Central memory CD8-positive, alpha-beta T cell (primary cell): ENCODE measurements around the gene CCDC184.
"Not testable (repeated sequence)": the region's sequence is repeated elsewhere in the genome, so short reads cannot be mapped to it uniquely, and the experiment has no call there.

ENCODE experiments used
- ATAC-seq: fragments of 150-1000 bp; cut with Tn5 transposase; replicated peaks from 2 replicates; pipeline ENCODE4 v1.10.0; 2022; ENCODE audit warnings: mild to moderate bottlenecking, moderate FRiP score, moderate number of reproducible peaks; ENCODE audit not compliant: poor library complexity, severe bottlenecking; ENCODE audit errors: extremely low read depth
- DNase-seq, 2 donors: peaks; one replicate each; pipeline ENCODE4 v3.0.0; 2021; ENCODE audit warnings: low spot score in 2 of 2
- H3K27ac Mint-ChIP-seq: one replicate; pipeline ENCODE4 v1.8.0; 2022; ENCODE audit warnings: low read depth, mild to moderate bottlenecking, moderate library complexity, mixed read lengths
- H3K27me3 Mint-ChIP-seq: one replicate; pipeline ENCODE4 v1.8.0; 2022; ENCODE audit warnings: mixed read lengths
- H3K36me3 Mint-ChIP-seq: one replicate; pipeline ENCODE4 v1.8.0; 2022; ENCODE audit warnings: mild to moderate bottlenecking, moderate library complexity, mixed read lengths; ENCODE audit not compliant: insufficient read depth
- H3K4me1 Mint-ChIP-seq: one replicate; pipeline ENCODE4 v1.8.0; 2022; ENCODE audit warnings: mixed read lengths
- H3K4me3 Mint-ChIP-seq: one replicate; pipeline ENCODE4 v1.8.0; 2022; ENCODE audit warnings: mild to moderate bottlenecking, moderate library complexity, mixed read lengths
- H3K9me3 Mint-ChIP-seq: one replicate; pipeline ENCODE4 v1.8.0; 2022; ENCODE audit warnings: mixed read lengths

CCDC184 gene

DNA sequence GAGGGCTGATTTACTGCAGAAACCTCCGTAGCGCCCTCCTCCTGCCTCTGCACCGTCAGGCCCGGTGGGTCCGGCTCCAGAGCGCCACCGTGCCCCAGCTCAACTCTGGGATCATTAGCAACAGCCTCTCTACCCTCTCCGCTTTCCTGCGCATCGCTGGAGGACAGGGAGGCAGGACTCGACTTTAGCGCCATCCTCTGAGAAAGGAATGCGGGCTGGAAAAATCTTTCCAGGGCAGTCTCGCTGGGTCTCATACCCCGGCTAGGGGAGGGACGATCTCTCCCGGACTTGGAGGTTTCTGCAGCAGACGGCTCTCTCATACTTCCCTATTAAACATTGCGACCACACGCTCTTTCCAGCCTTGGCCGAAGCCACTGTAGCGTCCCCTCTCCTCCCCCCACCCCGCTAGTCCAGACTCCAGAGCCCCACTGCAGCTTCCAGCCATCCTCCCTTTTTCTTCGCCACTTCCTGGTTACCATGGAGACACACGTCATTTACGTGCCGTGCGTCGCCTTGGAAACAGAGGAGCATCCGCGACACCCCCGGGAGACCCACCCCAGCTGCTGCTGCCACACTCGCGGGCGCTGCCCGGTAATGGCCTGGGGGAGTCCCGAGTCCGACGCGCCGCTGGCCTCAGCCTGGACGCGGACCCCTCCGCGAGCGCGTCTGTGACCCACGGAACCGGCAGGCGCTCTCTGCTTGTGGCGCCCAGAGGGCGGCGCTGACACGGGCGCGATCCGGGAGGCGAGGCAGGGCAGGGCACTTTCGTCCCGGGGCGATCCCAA, at the start of gene CCDC184:
TSS of gene CCDC184 (plus strand) at position 554 of the 785 bp plus-strand sequence. CDS start 479 bp downstream, outside the sequence.
- Mint-ChIP-seq H3K4me3 (peak within 1 kb of the TSS; percentile 89), H3K9me3 (no peaks in the 10 kb centered on the region), H3K36me3 (peaks cover 2% of the 10 kb centered on the region), H3K27ac (peak within 1 kb of the TSS; percentile 89), H3K27me3 (peaks cover 54% of the 10 kb centered on the region), H3K4me1 (peaks cover 15% of the 10 kb centered on the region)
- DNase-seq = peak; percentile 55 to 67
- ATAC-seq = peak; percentile 83

DNA sequence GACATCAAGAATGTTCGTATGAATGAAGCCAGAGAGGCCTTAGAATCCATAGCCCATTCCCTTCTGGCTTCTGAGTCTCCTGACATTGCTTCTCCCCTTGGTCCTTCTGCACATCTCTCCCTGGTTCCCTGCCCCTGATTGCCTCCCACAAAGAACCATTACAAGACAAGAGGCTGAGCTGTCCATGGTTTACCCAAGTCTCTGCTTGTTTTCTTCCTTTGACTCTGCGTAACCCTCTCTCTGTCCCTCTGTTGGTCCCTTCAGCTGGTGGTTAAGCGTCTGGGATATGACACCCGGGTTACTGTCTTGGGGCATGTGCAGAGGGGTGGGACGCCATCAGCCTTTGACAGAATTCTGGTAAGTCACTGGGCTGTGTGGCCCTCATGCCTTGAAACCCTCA, 48.4 kb upstream of the CCDC184 start:
- Mint-ChIP-seq H3K4me3 (no peak overlapping the region), H3K27me3 (no peaks in the 10 kb centered on the region), H3K27ac (no peak overlapping the region), H3K36me3 (peaks cover 5% of the 10 kb centered on the region), H3K4me1 (no peaks in the 10 kb centered on the region), H3K9me3 (no peaks in the 10 kb centered on the region)
- DNase-seq (no peak), ATAC-seq (no peak)

DNA sequence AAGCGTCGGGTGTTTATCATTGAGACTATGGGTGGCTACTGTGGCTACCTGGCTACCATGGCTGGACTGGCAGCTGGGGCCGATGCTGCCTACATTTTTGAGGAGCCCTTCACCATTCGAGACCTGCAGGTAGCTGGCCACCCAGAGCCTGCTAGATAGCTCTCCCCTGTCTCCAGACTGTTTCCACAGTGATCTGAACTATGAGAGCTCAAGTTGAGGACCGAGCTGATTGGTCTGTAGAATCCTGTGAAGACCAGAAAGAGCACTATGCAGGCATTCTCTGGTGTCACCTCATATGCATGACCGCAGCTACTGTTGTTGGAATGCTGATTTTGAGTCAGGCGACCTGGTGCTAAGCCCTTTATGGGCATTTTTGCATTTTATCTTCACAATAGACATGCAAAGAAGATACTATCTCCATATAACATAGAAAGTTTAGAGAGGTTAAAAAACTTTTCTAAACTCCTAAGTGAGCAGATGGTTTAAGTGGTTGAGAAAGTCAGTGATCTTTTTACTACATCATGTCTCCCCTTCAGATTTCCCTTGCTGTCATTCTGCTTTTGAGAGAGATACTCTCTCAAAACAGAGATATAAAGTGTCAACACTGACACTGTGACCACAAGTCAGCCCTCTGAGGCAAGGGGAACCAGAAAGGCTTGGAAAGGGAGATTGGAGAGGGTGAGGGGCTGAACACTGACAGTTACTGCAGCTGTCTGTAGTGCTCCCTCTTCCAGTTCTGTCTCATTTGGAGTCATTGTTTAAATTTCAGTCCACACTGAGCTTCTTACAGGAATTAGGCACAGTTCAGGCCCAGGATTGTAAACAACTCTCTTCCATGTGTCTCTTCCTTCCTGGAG, 40.4 kb upstream of the CCDC184 start:
- DNase-seq (no peak), ATAC-seq (no peak)
- peaks cover 22% of the 10 kb centered on the region for H3K36me3 Mint-ChIP-seq
- H3K9me3 Mint-ChIP-seq = no peaks in the 10 kb centered on the region
- no peak overlapping the region for H3K27ac Mint-ChIP-seq
- no peaks in the 10 kb centered on the region for H3K4me1 Mint-ChIP-seq
- no peak overlapping the region for H3K4me3 Mint-ChIP-seq
- no peaks in the 10 kb centered on the region for H3K27me3 Mint-ChIP-seq

DNA sequence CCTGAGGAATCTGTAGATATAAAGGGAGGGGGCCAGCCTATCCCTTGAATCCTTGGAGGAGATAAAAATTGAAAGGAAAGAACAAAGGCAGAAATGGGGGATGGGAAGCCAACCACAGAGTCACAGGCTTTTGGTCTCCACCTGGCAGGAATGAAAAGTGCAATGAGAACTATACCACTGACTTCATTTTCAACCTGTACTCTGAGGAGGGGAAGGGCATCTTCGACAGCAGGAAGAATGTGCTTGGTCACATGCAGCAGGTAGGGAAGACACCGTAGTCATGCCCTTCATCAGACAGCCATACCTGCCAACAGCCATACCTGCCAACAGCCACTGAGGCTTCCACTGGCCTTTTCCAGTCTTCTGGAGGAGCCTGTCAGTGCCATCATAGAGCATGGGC, 39.5 kb upstream of the CCDC184 start:
- DNase-seq = no peak
- Mint-ChIP-seq H3K36me3 (peaks cover 28% of the 10 kb centered on the region), H3K27me3 (no peaks in the 10 kb centered on the region), H3K9me3 (no peaks in the 10 kb centered on the region), H3K4me3 (no peak overlapping the region), H3K27ac (no peak overlapping the region), H3K4me1 (no peaks in the 10 kb centered on the region)
- no peak for ATAC-seq

DNA sequence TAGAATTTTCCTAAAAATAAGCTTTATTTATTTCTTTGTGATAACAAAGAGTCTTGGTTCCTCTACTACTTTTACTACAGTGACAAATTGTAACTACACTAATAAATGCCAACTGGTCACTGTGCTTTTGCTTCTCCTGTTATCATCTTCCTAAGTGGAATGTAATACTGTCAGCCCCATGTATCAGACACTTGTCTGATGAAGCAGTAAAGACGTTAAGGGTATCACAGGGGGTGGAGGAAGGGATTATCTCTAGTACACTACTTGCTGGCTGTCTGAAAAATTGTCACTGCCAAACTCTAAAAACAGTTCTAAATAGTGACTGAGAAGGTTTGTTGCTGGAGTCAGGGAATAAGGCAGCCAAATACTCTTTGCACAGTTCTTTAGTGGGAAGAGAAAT, 37.5 kb upstream of the CCDC184 start:
- no peak for DNase-seq
- Mint-ChIP-seq H3K27me3 (no peaks in the 10 kb centered on the region), H3K36me3 (peaks cover 46% of the 10 kb centered on the region), H3K4me3 (no peak overlapping the region), H3K9me3 (no peaks in the 10 kb centered on the region), H3K27ac (peak overlapping the region; percentile 9), H3K4me1 (no peaks in the 10 kb centered on the region)
- no peak for ATAC-seq

DNA sequence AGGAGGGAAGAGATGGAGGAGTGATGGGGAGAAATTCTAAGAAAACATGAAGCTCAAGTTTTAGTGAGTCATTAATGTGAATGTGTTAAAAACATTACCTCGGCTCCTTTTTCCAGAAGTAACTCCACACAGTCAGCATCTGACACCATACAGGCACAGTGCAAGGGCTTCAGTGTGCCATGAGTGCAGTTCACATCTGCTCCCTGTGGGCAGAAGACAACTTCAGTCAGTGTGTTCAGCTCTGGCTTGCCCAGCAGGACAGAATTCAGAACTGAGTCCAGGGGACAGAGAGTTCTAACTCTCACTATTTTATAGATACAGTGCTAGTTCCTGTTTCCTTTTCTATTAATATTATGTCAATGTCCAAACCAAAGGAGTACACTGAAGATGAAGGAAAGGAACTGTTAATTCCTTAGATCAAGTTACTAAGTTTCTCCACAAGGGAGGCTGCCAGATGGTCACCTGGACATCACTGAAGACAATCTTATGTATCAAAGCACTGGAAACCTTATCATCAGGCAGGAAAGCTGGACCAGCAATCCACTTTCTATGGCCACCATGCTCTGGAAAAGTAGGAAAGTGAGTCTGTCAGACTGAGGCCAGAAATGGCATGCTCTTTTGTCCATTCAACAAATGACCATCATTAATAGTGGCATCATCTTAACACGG, 32.2 kb upstream of the CCDC184 start:
- Mint-ChIP-seq H3K4me3 (no peak overlapping the region), H3K36me3 (peaks cover 56% of the 10 kb centered on the region), H3K27ac (no peak overlapping the region), H3K27me3 (no peaks in the 10 kb centered on the region), H3K4me1 (peaks cover 15% of the 10 kb centered on the region), H3K9me3 (no peaks in the 10 kb centered on the region)
- no peak for ATAC-seq
- no peak for DNase-seq

DNA sequence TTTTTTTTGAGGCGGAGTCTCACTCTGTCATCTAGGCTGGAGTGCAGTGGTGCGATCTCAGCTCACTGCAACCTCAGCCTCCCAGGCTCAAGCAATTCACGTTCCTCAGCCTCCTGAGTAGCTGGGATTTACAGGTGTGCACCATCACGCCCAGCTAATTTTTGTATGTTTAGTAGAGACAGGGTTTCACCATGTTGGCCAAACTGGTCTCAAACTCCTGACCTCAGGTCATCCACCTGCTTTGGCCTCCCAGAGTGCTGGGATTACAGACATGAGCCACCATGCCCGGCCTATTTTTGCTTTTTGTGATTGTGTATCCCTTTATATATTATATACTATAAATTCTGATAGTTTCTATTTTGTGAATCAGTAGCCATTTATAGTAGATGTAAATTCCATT, 27.7 kb upstream of the CCDC184 start:
- peak overlapping the region; percentile 95 for H3K4me3 Mint-ChIP-seq
- H3K27ac Mint-ChIP-seq = peak overlapping the region; percentile 97
- H3K4me1 Mint-ChIP-seq = peaks cover 32% of the 10 kb centered on the region
- not testable (repeated sequence) for H3K9me3 Mint-ChIP-seq, DNase-seq, H3K27me3 Mint-ChIP-seq, ATAC-seq
- H3K36me3 Mint-ChIP-seq = peaks cover 33% of the 10 kb centered on the region

DNA sequence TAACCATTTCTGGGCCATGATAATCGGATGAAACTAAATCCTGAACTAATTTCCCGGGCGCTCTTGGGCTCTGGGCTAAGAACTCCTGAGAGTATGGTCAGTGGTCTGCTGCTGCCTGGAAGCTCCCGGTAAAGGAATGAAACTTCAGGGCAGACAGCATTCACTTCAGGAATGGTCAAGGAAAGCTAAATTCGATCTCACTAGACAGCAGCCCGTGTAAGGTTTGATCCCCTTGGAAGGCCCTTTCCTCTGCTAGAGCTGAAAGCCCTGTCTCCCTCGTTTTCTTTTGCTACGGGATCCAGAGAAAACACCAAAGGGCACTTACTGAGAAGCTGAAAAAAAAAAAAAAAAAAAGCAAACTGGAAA, 26.8 kb upstream of the CCDC184 start:
- H3K4me1 Mint-ChIP-seq = peaks cover 32% of the 10 kb centered on the region

DNA sequence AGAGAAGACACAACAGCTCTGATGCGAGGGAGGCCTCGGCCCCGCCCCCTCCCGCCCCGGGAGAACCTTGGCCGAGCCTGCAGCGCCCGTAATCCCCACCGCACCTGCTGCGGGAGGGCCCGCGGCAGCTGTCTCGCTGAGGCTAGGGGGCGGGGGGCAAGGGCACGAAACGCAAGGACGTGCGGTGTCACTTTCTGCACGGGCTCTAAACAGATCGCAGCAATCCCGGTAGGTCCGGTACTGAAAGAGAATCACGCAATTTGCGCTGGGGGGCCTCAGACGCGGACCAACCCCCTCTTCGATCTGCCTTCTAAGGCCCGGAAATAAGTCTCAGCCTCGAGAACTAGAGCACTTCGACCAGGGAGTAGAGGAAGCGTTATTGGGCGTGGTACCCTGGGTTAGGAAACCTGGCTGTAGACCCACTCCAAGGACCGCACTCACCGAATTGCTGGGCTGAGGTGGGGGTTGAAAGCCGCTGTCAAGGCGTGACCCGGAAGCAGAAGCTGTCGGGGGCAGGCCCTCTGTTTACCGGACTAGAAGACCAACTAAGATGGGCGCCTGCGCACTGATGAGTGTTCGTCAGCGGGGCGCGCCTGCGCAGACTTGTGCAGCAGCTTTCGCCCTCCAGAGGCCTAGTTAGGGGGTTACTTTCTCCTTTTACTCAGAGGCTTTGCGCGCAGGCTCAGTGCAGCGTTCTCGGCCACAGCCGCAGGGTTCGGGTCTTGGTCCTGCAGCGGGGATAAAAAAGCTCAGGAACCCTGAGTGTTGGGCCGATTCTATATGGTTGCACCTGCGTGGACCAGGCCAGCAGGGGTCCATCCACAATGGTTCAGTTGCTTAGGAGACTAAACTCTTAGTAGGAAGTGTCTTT, 26.2 kb upstream of the CCDC184 start, which contains the start of gene ASB8:
TSS of gene ASB8 (minus strand) at position 498 of the 871 bp plus-strand sequence. CDS start 4,019 bp downstream, outside the sequence.
- Mint-ChIP-seq H3K27ac (peak within 1 kb of the TSS; percentile 97), H3K9me3 (no peaks in the 10 kb centered on the region), H3K36me3 (peaks cover 26% of the 10 kb centered on the region), H3K4me3 (peak within 1 kb of the TSS; percentile 95), H3K27me3 (no peaks in the 10 kb centered on the region), H3K4me1 (peaks cover 32% of the 10 kb centered on the region)
- DNase-seq (peak; percentile 98), ATAC-seq (peak; percentile 89)

More for the DNA sequence above, 26.8 kb upstream of the CCDC184 start:
- Mint-ChIP-seq H3K9me3 (no peaks in the 10 kb centered on the region), H3K27ac (peak overlapping the region; percentile 97), H3K27me3 (no peaks in the 10 kb centered on the region), H3K36me3 (peaks cover 31% of the 10 kb centered on the region), H3K4me3 (peak overlapping the region; percentile 95)
- DNase-seq (no peak), ATAC-seq (no peak)

DNA sequence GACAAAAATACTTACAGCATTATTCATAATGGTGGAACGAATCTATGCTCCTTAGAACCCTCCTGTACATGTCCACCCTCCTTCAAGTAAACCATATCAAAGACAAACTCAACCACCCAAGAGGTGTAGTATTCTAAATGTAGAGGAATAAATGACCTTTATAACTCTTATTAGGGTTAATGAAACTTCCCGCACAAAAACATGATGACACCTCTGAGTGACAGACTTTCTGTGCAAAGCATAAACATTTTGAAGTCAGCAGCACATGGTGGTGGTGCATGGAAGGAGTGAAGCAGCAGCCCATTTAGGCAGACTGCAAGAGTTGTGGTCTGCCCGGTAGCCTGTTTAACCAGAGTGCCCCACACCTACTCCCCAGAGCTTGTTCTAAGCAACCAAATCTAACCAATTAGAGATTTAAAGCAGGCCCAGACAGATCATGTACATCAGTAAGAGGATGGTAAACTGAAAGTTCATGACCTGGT, 25.5 kb upstream of the CCDC184 start:
- Mint-ChIP-seq H3K9me3 (no peaks in the 10 kb centered on the region), H3K4me3 (peak overlapping the region; percentile 95), H3K36me3 (peaks cover 23% of the 10 kb centered on the region), H3K27ac (peak overlapping the region; percentile 97), H3K4me1 (peaks cover 30% of the 10 kb centered on the region), H3K27me3 (peaks cover under 1% of the 10 kb centered on the region)
- DNase-seq = no peak
- ATAC-seq = peak; percentile 21

DNA sequence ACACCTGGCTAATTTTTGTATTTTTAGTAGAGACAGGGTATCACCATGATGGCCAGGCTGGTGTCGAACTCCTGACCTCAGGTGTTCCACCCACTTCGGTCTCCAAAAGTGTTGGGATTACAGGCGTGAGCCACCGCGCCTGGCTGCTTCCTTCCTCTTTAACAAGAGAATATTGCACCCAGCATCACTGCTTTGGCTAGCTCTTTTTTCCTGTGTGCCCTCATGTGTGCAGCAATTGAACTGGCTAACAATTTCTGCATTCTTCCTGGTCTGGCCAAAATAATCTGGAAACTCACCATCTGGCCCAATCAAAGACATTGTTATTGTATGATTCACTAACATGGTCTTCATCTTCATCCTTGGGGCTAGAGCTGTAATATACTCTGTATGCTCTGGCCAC, 23.4 kb upstream of the CCDC184 start:
- ATAC-seq (no peak), DNase-seq (no peak)
- Mint-ChIP-seq H3K27me3 (peaks cover 10% of the 10 kb centered on the region), H3K4me3 (no peak overlapping the region), H3K36me3 (peaks cover 15% of the 10 kb centered on the region), H3K4me1 (peaks cover 18% of the 10 kb centered on the region), H3K9me3 (no peaks in the 10 kb centered on the region), H3K27ac (no peak overlapping the region)
